Caki2 (cell line): ENCODE data around the gene GRK1. TPM values are rescaled to one million over a fixed set of nuclear protein-coding genes. Genes with fewer than 3 reads are reported as not detected.

ENCODE experiments used
- DNase-seq: peaks from one replicate; pipeline ENCODE4 v3.0.0-alpha.2; 2015; ENCODE audit warnings: low read depth
- in situ Hi-C: cut with HindIII; loops from 2 replicates; pipeline ENCODE4 v1.10.0; 2016; ENCODE audit warnings: low sequenced_read_pairs, low pct_unique_long_range_greater_than_20kb, mixed read lengths
- total RNA-seq: library from RNA; depleted of rRNA; stranded (reverse); fragments of >200 nt; shearing (Covaris generic); gene quantifications from 2 replicates; pipeline ENCODE4 v1.2.3, GENCODE V29; 2014; ENCODE audit warnings: low replicate concordance

The GRK1 gene
- total RNA-seq, 1 experiment from 2014 or later = not detected

GRCh38 chr13:113630804-113631203 lies 36.2 kb upstream of the GRK1 start:
- in situ Hi-C loops = no loop called here

GRCh38 chr13:113631341-113632095 lies 35.5 kb upstream of the GRK1 start:
- no peak for DNase-seq
- in situ Hi-C loops = no loop called here

More at GRCh38 chr13:113630804-113631203, 36.2 kb upstream of the GRK1 start:
- DNase-seq = no peak

GRCh38 chr13:113632706-113633484 lies 34.1 kb upstream of the GRK1 start:
- no peak for DNase-seq
- in situ Hi-C loops = no loop called here

- in situ Hi-C loops = no loop called here
These were observed 33.5 kb upstream of the GRK1 start for GRCh38 chr13:113633485-113633873.

GRCh38 chr13:113634279-113635047 lies 32.6 kb upstream of the GRK1 start:
- in situ Hi-C loops = no loop called here
- no peak for DNase-seq

More at GRCh38 chr13:113633485-113633873, 33.5 kb upstream of the GRK1 start:
- DNase-seq = no peak

- DNase-seq = no peak
- in situ Hi-C loops = no loop called here
These were observed 32.0 kb upstream of the GRK1 start for GRCh38 chr13:113635048-113635420.

GRCh38 chr13:113635709-113636108 lies 31.3 kb upstream of the GRK1 start:
- DNase-seq = no peak
- in situ Hi-C loops = no loop called here

- no peak for DNase-seq
- in situ Hi-C loops = no loop called here
These were observed 30.6 kb upstream of the GRK1 start for GRCh38 chr13:113636266-113636963.

- in situ Hi-C loops = no loop called here
- no peak for DNase-seq
These were observed 29.5 kb upstream of the GRK1 start for GRCh38 chr13:113637262-113638160.

GRCh38 chr13:113638173-113638746 lies 28.8 kb upstream of the GRK1 start:
- no peak for DNase-seq
- in situ Hi-C loops = no loop called here

- in situ Hi-C loops = no loop called here
- no peak for DNase-seq
These were observed 28.2 kb upstream of the GRK1 start for GRCh38 chr13:113638806-113639205.

- DNase-seq = no peak
- in situ Hi-C loops = no loop called here
These were observed 27.3 kb upstream of the GRK1 start for GRCh38 chr13:113639616-113640262.

GRCh38 chr13:113641426-113641825 lies 25.6 kb upstream of the GRK1 start:
- in situ Hi-C loops = no loop called here
- no peak for DNase-seq

GRCh38 chr13:113642563-113642962 lies 24.5 kb upstream of the GRK1 start:
- DNase-seq = no peak
- in situ Hi-C loops = no loop called here

- DNase-seq = peak; percentile 13
- in situ Hi-C loops = no loop called here
These were observed 23.4 kb upstream of the GRK1 start for GRCh38 chr13:113643593-113643992.

GRCh38 chr13:113644800-113645199 lies 22.2 kb upstream of the GRK1 start:
- in situ Hi-C loops = no loop called here

GRCh38 chr13:113645329-113645728 lies 21.7 kb upstream of the GRK1 start:
- DNase-seq = no peak
- in situ Hi-C loops = no loop called here

More at GRCh38 chr13:113644800-113645199, 22.2 kb upstream of the GRK1 start:
- no peak for DNase-seq
